Measurements from ENCODE around the gene THSD7B. TPM values are rescaled to one million over a fixed set of nuclear protein-coding genes. Genes with fewer than 3 reads are reported as not detected.
A peak's percentile ranks its signal among the peaks of the same experiment; 100 is the strongest.

Gene THSD7B
- total RNA-seq, 1 donor from 2014 or later: 9.8 TPM

DNA sequence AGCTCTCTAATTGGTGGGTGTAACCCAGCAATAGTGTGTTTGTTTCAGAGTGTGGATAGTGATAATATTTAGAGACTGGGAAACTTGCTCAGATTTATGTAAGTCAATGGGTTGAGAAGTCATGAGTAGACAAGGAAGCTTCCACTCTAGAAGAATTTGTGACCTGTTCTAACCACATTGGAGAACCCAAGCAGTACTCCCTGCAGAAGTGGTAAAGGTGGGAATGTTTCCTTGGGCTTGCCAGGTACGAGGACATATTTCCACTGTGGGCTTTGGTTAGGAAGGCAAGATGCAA lies 350.4 kb downstream of the THSD7B start:
- no peak overlapping the region for H3K4me3 Mint-ChIP-seq
- no peaks in the 10 kb centered on the region for H3K4me1 Mint-ChIP-seq (ENCODE audit: unreplicated experiment)
- peak overlapping the region; percentile 56 for H3K27ac Mint-ChIP-seq
- no peaks in the 10 kb centered on the region for H3K27me3 Mint-ChIP-seq
- H3K36me3 Mint-ChIP-seq: no peaks in the 10 kb centered on the region
- DNase-seq (ENCODE audit: extremely low spot score, unreplicated experiment): no peak
- H3K9me3 Mint-ChIP-seq: no peaks in the 10 kb centered on the region
- TF ChIP-seq CTCF (conservative IDR thresholded peaks at IDR 0.05): no peak

GRCh38 chr2:137117385-137117784 lies 352.0 kb downstream of the THSD7B start:
- Mint-ChIP-seq H3K27ac (no peak overlapping the region), H3K9me3 (no peaks in the 10 kb centered on the region)

GRCh38 chr2:137118140-137118539 lies 352.8 kb downstream of the THSD7B start:
- no peak for TF ChIP-seq CTCF (conservative IDR thresholded peaks at IDR 0.05)
- DNase-seq (ENCODE audit: extremely low spot score, unreplicated experiment): no peak
- no peak overlapping the region for H3K27ac Mint-ChIP-seq
- H3K4me1 Mint-ChIP-seq (ENCODE audit: unreplicated experiment): no peaks in the 10 kb centered on the region
- H3K4me3 Mint-ChIP-seq: no peak overlapping the region
- H3K27me3 Mint-ChIP-seq: no peaks in the 10 kb centered on the region
- H3K9me3 Mint-ChIP-seq: no peaks in the 10 kb centered on the region
- no peaks in the 10 kb centered on the region for H3K36me3 Mint-ChIP-seq

More at GRCh38 chr2:137117385-137117784, 352.0 kb downstream of the THSD7B start:
- no peak for DNase-seq (ENCODE audit: extremely low spot score, unreplicated experiment)
- Mint-ChIP-seq H3K4me3 (no peak overlapping the region), H3K27me3 (no peaks in the 10 kb centered on the region), H3K36me3 (no peaks in the 10 kb centered on the region), H3K4me1 (ENCODE audit: unreplicated experiment) (no peaks in the 10 kb centered on the region)
- TF ChIP-seq CTCF (conservative IDR thresholded peaks at IDR 0.05): no peak

- H3K27ac Mint-ChIP-seq: no peak overlapping the region
Observed at GRCh38 chr2:137123226-137123625, 357.9 kb downstream of the THSD7B start.

GRCh38 chr2:137133225-137133624 lies 367.9 kb downstream of the THSD7B start:
- H3K27ac Mint-ChIP-seq: no peak overlapping the region
- peaks cover 11% of the 10 kb centered on the region for H3K27me3 Mint-ChIP-seq
- peaks cover 12% of the 10 kb centered on the region for H3K4me1 Mint-ChIP-seq (ENCODE audit: unreplicated experiment)
- no peaks in the 10 kb centered on the region for H3K36me3 Mint-ChIP-seq
- H3K9me3 Mint-ChIP-seq: peaks cover 4% of the 10 kb centered on the region
- H3K4me3 Mint-ChIP-seq: peak overlapping the region; percentile 18
- DNase-seq (ENCODE audit: extremely low spot score, unreplicated experiment): no peak
- TF ChIP-seq CTCF (conservative IDR thresholded peaks at IDR 0.05): no peak

More at GRCh38 chr2:137123226-137123625, 357.9 kb downstream of the THSD7B start:
- no peak for TF ChIP-seq CTCF (conservative IDR thresholded peaks at IDR 0.05)
- Mint-ChIP-seq H3K36me3 (no peaks in the 10 kb centered on the region), H3K27me3 (no peaks in the 10 kb centered on the region), H3K9me3 (no peaks in the 10 kb centered on the region), H3K4me3 (no peak overlapping the region), H3K4me1 (ENCODE audit: unreplicated experiment) (no peaks in the 10 kb centered on the region)
- DNase-seq (ENCODE audit: extremely low spot score, unreplicated experiment): no peak

GRCh38 chr2:137138263-137138662 lies 372.9 kb downstream of the THSD7B start:
- Mint-ChIP-seq H3K9me3 (peaks cover 4% of the 10 kb centered on the region), H3K27ac (no peak overlapping the region), H3K4me1 (ENCODE audit: unreplicated experiment) (peaks cover 2% of the 10 kb centered on the region), H3K36me3 (no peaks in the 10 kb centered on the region), H3K4me3 (no peak overlapping the region), H3K27me3 (peaks cover 23% of the 10 kb centered on the region)
- no peak for TF ChIP-seq CTCF (conservative IDR thresholded peaks at IDR 0.05)
- DNase-seq (ENCODE audit: extremely low spot score, unreplicated experiment): no peak

All from type B pancreatic cell (in vitro differentiated cells).